HG02763 (cell line): Measurements from ENCODE around the gene SV2B.
"Not testable (repeated sequence)": the region's sequence is repeated elsewhere in the genome, so short reads cannot be mapped to it uniquely, and the experiment has no call there.

ENCODE experiments used
- ATAC-seq: cut with Tn5 transposase; IDR thresholded peaks from one replicate; pipeline ENCODE4 v1.9.1; 2021; ENCODE audit warnings: mild to moderate bottlenecking, moderate library complexity; ENCODE audit not compliant: unreplicated experiment

SV2B gene

DNA sequence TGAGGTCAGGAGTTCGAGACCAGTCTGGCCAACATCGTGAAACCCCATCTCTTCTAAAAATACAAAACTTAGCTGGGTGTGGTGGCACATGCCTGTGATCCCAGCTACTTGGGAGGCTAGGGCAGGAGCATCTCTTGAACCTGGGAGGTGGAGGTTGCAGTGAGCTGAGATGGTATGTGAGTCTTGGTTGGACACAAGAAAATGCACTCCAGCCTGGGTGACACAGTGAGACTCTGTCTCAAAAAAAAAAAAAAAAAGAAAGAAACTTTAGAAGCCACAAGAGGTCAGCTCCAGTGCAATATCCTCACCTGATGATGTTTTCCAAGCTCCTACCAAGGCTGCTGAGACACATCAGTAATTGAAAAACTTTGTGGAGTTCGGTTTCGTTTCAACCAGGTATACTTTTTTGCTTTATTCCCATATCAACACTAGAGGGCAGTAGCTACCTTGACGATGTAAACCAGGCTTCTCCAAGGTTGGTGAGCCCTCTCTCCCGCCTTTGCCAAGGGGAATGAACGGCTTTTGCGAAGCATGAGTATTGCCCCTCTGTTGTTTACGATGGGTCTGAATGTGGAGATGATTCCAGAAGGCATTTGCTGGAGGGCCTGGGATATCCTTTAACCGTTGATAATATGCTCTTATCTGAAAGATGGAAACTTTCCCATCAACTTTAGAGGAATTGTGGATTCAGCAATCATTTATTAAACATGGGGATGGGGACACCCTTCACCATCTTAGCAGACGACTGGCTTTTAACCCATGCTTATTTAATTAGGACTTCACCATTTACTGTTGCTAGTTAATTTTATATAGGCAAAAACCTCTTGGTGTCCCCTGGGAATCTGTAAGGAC lies 202.8 kb downstream of the SV2B start:
- no peak for ATAC-seq

DNA sequence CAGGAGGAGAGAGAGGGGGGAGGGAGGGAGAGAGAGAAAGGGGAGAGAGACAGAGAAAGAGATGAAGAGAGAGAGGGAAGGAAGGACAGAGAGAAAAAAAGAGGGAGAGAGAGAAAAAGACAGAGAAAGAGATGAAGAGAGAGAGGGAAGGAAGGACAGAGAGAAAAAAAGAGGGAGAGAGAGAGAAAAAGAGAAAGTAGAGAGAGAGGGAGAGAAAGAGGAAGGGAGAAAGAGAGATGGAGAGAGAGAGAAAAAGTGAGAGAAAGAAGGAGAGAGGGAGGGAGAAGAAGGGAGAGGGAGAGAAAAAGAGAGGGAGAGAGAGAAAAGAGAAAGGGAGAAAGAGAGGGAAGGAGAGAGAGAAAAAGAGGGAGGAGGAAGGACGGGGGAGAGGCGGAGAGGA lies 204.2 kb downstream of the SV2B start:
- ATAC-seq, result no peak

- ATAC-seq, result no peak
Measured at GRCh38 chr15:91304786-91305185, 204.7 kb downstream of the SV2B start.

- no peak for ATAC-seq
Measured at GRCh38 chr15:91306144-91306543, 206.1 kb downstream of the SV2B start.

GRCh38 chr15:91307601-91308000 lies 207.5 kb downstream of the SV2B start:
- no peak for ATAC-seq

DNA sequence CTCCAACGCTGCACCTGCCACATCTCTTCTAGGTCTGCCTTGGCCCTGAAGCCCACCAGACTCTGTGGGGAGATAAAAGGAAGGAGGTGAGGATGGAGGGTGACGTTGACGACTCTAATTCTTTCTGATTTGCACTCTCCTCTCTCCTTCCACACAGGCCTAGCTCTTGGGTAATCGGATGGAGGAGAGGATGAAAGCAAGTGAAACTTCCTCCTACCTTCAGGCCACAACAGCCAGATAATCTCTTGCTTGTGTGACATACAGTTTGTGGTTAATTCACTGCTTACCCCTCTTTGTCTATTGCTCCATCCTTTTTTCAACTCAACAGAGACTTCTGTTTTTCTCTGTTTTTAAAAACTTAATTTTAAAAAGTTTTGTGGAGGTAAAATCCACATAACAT lies 208.1 kb downstream of the SV2B start:
- ATAC-seq, result no peak

GRCh38 chr15:91308855-91309254 lies 208.8 kb downstream of the SV2B start:
- ATAC-seq, result no peak

GRCh38 chr15:91311986-91312385 lies 211.9 kb downstream of the SV2B start:
- ATAC-seq, result no peak

DNA sequence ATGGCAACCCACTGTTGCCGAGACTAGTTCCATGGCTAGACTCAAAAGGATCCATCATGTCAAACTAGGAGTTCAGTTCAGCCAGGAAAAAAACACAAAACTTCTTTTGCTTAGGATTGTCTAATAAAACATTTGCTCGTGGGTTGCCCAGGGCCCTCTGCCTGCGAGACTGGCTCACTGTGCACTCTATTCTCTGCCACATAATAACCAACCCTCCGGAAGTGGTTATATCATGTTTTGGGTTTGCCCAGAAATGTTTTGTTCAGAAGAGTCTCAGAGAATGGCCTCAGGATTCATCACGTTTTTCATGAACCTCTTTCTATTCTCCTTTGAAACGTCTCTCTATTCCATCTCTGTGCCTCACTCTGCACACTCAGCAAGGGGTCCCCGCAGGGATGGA lies 216.1 kb downstream of the SV2B start:
- no peak for ATAC-seq

- ATAC-seq, result no peak
Measured at GRCh38 chr15:91318516-91318915, 218.5 kb downstream of the SV2B start.

DNA sequence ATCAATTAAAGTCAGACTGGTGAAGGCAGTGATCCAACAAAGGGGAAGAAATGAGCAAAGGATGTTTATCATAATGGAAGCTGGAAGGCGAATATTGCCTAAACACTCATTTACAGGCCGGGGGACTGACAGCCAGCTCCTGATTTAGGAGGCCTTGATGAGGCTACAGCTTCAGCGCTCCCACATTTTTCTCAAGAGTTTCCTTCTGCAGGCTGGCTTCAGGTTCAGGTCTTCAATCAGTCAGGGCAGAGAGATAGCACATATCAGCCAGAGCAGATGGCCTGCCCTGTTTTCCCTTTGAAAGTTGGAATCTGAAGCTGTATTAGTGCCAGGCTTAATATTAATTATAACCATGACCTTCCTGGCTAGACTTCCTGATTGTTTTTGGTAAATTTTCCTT lies 218.9 kb downstream of the SV2B start:
- ATAC-seq, result no peak

DNA sequence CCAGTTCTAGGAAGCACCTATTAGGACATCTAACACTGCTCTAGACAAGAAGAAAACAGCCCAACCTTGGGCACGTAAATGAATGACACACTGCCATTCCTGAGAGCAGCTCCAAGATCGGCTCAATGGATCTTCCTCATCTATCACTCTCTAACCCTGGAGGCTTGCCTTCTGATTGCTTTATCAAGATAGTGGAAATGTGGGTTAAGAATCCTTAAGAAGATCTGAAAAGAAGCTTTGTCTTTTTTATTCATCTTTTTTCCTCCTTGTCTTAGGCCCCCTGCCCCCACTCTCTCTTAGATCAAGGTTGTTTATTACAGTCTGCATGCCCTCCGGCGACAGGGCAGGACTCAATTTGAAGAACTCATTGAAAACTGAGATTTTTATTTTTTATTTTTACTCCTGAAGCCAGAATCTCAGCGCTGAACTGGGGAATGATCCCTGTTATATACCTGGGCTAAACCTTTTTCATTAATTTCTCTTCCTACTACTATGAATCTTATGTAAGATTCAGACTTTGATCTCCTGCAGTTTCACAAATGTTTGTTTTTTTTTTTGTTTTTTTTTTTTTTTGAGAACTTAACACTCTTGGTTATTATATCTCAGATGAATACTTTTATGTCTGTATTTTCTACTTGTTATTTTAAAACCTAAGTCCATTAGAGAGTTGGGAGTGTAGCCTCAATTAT lies 219.5 kb downstream of the SV2B start:
- no peak for ATAC-seq

DNA sequence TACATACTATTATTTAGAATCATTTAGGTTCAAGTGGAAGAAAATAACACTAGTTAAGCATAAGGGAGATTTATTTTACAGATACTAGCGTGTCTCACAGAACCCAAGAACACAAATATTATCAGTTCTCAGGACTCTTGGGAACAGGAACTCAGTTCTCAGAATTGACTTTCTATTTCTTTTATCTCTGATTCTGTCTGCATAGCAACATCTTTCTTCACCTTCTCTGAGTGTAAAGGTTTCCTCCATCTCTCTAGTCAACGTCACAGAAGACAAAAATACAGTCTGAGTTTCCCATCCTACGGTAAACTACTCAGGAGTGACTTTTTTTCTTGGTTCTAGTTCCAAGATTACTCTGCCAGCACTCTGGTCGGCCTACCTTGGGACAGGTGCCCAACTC lies 220.0 kb downstream of the SV2B start:
- no peak for ATAC-seq

DNA sequence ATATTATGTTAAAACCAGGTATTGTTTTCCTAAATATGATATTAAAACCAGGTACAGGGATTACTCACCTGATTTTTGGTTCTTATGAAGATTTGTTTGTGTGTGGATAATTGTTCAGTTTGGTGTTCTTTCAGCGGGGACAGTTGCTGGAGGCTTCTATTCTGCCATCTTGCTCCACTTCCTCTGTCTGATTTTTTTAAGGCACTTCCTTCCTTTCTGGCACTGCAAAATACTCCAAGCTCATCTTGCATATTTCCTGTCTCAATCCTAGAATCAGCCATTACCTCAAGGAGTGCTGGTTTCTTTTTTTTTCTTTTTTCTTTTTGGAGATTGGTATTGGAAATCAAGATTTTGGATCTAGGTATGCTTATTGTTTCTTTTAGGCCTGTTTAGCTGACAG lies 229.9 kb downstream of the SV2B start:
- no peak for ATAC-seq

DNA sequence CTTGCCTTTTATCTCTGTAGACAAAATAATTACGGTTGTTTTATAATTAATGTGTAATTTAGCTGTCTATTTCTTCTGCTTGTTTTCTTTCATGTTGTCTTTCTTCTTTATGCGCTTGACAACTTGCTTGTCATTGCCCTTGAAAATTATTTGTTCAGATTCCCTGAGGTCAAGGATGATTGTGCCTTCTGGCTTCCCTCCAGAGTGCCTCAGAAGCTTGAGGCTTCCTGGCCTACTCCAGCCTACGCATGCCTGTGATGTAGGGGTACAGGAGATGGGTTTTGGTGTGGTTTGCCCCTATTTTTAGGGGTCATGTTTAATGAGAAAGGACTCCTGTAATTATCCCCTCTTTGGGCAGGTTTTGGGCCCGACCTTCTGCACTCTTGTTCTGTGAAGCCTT lies 231.5 kb downstream of the SV2B start:
- no peak for ATAC-seq

DNA sequence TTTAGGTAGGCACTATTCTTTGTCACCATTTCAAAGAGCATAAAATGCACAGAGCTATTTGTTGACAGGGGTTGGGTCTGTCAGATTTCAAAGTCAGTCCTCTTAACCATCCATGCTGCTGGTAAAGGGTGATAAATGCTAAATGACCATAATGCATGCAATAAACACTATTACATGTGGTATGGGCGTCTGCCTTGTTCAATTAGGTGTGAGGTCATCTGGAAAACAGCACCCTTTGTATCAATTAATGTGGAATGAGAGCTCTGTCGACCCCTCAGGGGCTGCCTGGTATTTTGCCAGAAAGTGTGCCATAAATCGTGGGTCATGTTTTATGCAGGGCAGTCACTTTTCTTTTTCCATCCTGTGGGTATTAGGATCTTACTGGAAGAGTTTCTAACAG lies 235.6 kb downstream of the SV2B start:
- ATAC-seq, result no peak

GRCh38 chr15:91336687-91337086 lies 236.6 kb downstream of the SV2B start:
- ATAC-seq, result no peak

DNA sequence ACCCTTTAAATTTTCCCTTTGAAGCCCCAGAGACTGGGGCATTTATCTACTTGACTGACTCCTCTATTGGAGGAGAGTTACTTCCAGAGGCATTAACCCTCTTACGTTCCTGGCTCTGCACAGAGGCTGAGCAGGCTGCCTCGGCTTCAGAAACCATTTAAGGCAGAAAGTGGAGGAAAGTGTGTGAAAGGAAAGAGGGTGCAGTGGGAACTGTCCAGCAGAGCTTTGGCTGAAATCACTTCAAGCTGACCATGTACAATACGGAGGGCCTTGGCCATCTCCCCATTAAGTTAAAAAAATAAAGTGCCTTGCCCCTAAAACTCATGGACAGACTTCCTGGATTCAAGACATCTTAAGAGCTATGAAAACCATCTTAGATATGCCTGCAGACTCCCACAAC lies 238.7 kb downstream of the SV2B start:
- no peak for ATAC-seq

- ATAC-seq, result no peak
Measured at GRCh38 chr15:91342097-91342496, 242.0 kb downstream of the SV2B start.

DNA sequence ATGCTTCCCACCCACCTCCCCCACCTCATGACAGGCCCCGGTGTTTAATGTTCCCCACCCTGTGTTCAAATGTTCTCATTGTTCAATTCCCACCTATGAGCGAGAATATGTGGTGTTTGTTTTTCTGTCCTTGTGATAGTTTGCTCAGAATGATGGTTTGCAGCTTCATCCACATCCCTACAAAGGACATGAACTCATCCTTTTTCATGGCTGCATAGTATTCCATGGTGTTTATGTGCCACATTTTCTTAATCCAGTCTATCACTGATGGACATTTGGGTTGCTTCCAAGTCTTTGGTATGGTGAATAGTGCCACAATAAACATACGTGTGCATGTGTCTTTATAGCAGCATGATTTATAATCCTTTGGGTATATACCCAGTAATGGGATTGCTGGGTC lies 244.9 kb downstream of the SV2B start:
- not testable (repeated sequence) for ATAC-seq

- no peak for ATAC-seq
Measured at GRCh38 chr15:91345736-91346135, 245.7 kb downstream of the SV2B start.

- ATAC-seq, result no peak
Measured at GRCh38 chr15:91346259-91346658, 246.2 kb downstream of the SV2B start.
